Inferior parietal cortex (tissue), 1 donor: Measurements from ENCODE around the gene WBP2NL.
A peak's percentile ranks its signal among the peaks of the same experiment; 100 is the strongest.
"Not testable (repeated sequence)": the region's sequence is repeated elsewhere in the genome, so short reads cannot be mapped to it uniquely, and the experiment has no call there.

ENCODE experiments used
- DNase-seq: peaks from one replicate; pipeline ENCODE4 v3.0.0-alpha.2; 2016; ENCODE audit errors: extremely low spot score

The WBP2NL gene

GRCh38 chr22:41998361-41999261, at the start of gene WBP2NL:
Gene WBP2NL, plus strand, starts transcription at chr22:41998788. Its CDS starts 31 bp downstream, at chr22:41998819.
- peak; percentile 76 for DNase-seq

GRCh38 chr22:41948928-41949296, 49.7 kb upstream of the WBP2NL start:
- not testable (repeated sequence) for DNase-seq

GRCh38 chr22:41949297-41949965, 49.2 kb upstream of the WBP2NL start:
- DNase-seq: no peak

GRCh38 chr22:41951898-41952474, 46.6 kb upstream of the WBP2NL start, which contains the start of gene SMIM45:
Gene SMIM45, plus strand, starts transcription at chr22:41952150.
- peak; percentile 90 for DNase-seq

GRCh38 chr22:41952713-41953112, 45.9 kb upstream of the WBP2NL start:
- no peak for DNase-seq

DNA sequence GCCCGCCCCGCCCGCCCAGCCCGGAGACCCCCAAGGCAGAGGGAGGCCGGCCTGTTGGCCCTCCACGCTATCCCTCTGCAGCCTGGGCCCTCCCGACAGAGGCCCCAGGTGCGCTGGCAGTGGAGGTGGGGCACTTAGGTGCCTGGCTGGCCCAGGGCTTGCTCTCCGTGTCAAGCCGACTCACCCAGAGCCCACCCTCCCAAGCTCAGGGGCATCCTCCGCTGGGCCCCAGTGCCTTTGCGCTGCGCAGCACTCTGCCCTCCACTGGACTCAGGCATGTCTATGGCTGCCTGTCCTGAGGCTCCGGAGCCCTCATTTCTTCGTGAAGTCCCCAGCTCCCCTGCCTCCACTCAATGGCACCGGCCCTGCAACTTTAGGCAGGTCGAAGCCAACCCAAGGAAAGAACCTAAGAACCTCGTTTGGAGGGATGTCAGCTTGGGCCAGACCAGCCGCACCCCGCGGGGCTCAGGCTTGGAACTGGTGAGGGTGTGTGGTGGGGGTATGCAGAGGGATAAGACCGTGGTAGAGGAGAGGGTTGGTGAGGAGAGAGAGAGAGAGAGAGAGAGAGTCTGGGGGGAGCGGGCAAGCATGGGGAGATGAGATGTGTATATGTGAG, 40.5 kb upstream of the WBP2NL start:
- DNase-seq: no peak

DNA sequence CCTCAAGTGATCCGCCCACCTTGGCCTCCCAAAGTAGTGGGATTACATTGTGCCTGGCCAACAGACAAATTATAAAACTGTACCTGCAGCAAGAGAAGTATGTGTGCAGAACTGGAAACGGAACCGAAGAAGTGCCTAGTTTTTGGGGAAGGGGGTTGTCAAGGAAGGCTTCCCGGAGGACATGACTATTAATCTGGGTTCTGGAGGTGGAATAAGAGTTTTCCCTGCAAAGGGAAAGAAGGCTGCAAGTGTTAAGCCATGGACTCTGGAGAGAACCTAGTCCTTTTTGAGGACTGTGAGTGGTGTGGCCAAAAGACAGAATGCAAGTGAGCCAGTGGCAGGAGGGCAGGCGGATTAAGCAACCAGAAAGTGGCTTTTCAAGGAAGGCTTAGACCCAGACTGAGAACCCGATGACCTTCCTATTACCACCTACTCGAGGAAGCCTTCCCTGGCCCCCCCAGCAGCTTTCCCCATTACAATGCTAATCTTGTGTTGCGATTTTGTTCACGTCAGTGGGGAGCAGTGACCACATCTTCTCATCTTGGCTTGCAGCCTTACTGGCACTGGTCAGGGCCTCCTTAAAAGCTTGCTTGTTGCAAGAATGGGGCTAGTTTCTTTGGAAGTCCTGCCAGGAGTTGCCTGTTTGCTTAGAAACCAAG, 35.0 kb upstream of the WBP2NL start:
- peak; percentile 61 for DNase-seq

- DNase-seq: no peak
These were observed 34.5 kb upstream of the WBP2NL start for GRCh38 chr22:41964112-41964491.

DNA sequence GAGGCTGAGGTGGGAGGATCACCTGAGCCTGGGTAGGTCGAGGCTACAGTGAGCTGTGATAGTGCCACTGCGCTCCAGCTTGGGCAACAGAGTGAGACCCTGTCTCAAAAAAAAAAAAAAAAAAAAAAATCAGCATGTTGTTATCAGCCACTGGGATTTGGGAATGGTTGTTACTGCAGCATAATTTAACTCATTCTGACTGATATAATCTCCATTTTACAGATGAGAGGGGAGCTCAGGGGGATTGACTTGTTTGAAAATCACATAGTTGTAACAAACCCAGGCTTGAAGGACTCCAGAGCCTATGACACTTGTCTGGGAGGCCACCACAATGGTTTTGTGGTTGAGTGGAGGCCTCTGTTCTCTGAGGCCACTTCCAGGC, 32.4 kb upstream of the WBP2NL start:
- DNase-seq: no peak

DNA sequence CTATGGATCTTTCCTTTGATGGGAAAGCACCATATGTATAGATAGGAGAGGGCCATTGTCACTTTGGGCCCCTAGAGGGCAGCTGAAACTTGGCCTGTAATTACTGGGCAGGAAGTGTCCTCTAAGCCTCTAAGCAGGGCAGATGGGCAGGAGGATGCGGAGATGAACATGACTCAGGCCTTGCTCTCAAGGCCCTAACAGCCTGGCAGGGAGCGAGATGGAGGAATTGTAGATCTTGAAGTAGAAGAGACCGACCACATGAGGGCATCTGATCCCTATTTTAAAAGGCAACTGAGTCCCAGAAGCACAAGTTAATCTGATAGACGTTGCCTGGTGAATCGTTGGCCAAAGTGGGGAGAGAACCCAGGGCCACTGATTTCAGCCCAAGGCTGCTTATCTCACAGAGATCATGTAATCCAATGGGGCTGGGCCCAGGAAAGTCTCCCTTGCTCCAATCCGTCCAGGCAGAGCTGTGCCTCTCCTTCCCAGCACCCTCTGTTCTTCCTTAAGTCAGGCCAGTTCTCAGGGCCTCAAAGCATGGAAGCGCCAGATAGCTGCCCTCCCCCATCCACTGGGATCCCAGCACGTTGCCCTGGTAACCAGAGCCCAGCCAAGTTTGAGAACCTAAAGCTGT, 31.9 kb upstream of the WBP2NL start:
- peak; percentile 65 for DNase-seq

- DNase-seq: no peak
These were observed 30.0 kb upstream of the WBP2NL start for GRCh38 chr22:41968601-41969000.

DNA sequence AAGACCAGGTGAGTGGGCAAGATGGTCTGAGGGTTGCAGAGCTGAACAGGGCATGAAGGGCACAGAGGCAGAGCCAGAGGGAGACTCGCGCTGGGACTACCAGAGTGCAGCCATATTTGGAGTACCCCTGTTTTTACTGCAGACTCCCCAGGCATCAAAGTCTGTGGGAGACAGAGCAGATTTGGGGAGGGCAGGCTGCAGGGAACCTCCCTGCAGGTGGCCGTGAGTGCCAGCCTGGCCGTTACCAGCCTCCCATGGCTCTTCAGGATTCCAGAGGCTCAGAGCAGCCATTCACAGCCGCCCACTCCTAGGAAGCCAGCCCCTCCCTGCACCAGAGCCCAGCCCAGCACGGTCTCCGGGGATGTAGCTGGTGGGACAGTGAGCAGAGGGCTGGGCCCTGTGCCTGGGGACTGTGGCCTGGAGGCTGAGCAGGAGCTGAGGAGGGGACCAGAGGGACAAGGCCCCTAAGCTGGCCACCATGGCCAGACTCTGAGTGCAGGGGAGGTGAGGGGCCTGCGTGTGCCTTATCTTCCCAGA, 29.4 kb upstream of the WBP2NL start, which contains the start of gene SEPTIN3:
TSS of gene SEPTIN3 (plus strand) at position 334 of the 537 bp plus-strand sequence. CDS start 2,050 bp downstream, outside the sequence.
- DNase-seq: no peak

- no peak for DNase-seq
These were observed 28.0 kb upstream of the WBP2NL start for GRCh38 chr22:41970601-41971000.

DNA sequence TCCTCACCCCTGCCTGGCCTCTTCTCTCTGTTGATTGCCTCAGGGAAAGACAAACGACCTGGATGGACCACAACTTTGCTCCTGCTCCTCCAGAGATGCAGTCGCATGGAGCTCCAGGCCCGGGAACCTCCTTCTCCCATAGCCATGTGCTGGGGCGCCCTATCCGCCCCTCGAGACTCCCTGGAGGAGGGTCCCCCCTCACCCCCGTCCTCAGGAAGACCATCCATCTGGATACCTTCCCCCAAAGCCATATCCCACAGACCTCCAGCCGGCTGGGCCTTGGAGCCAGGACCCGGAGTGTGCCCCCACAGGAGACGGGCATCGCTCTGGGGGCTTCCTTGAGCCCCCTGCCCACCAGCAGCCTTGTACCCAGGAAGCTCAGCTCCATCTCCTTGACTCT, 27.2 kb upstream of the WBP2NL start:
- no peak for DNase-seq

DNA sequence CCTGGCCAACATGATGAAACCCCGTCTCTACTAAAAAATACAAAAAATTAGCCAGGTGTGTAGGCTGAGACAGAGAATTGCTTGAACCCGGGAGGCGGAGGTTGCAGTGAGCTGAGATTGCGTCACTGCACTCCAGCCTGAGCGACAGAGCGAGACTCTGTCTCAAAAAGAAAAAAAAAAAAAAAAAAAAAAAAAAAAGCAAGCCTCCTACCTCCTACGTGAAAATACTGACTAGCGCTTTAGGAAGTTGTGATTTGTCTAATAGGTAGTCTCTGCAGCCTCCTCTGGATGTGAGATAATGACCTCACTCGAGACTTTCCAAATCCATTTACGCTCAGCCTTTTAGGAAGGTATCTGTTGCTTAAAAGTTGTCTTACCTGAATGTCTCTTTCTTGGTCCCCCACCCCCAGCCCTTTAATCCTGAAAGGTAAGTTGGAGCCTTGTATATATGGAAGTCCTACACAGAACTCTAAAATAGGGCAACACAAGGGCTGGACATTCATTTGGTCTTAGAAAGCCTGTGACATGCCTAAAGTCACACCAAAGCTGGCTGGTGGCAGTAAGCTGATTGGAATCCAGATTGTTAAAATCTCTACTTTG, 23.8 kb upstream of the WBP2NL start:
- DNase-seq: no peak

GRCh38 chr22:41975299-41976069, 23.1 kb upstream of the WBP2NL start:
- DNase-seq: no peak

GRCh38 chr22:41976070-41976901, 22.3 kb upstream of the WBP2NL start:
- DNase-seq: peak; percentile 33

- DNase-seq: no peak
These were observed 21.5 kb upstream of the WBP2NL start for GRCh38 chr22:41976961-41977566.
